ENCODE measurements around the gene FAM168B.

Gene FAM168B

DNA sequence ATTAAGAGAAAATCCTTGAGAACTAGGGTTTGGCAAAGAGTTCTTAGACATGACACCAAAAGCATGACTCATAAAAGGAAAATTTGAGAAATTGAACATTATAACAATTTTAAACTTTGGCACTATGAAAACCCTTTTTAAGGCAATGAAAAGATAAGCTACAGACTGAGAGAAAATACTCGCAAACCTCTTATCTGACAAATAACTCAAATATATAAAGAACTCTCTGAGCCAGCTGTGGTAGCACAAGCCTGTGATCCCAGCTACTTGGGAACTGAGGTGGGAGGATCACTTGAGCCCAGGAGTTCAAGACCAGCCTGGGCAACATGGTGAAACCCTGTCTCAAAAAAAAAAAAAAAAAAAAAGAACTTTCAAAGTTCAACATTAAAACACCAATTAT lies 70.5 kb downstream of the FAM168B start:
- peak; percentile 55 for DNase-seq (ENCODE audit: low read depth)

DNA sequence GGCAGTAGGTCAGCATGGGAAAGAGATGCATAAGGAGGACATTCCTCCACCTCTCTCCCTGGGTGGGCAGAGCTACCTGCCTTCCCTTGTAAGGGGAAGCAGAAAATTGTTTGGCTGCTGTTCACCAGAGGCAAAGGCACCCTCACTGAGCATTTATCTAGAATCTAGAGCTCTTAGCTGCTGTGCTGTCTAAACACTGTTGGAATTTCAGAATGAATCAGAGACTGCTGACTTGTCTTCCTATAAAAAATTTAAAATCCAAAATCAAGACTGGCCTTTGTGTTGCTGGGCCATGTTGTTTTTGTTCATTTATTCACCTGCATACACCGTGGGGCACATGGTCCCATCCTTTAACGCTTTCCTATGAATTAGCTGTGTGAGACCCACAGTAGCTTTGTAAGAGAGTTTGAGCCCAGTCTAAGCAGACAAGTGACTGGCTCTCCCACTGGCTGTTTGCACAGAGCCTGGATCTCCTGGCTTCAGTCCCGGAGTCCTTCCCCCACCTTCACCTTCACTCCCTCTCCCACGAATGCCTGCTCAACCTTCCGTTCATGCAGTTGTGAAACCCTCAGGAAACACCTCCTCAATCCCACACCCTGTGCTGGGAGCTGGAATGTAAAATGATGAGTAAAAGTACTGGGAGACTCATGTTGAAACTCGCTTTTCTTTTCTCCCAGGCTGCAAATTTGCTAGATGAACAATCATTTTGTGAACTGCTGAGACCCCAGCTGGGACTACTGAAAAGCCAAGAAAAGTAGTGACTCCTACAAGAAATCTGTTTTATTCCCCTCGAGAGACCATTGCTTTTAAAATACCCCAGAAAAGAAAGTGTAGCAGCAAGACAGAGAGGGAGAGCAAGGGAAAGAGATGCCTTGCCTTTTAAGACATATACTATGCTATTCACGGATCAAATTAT lies 76.2 kb downstream of the FAM168B start:
- peak; percentile 71 for DNase-seq (ENCODE audit: low read depth)

DNA sequence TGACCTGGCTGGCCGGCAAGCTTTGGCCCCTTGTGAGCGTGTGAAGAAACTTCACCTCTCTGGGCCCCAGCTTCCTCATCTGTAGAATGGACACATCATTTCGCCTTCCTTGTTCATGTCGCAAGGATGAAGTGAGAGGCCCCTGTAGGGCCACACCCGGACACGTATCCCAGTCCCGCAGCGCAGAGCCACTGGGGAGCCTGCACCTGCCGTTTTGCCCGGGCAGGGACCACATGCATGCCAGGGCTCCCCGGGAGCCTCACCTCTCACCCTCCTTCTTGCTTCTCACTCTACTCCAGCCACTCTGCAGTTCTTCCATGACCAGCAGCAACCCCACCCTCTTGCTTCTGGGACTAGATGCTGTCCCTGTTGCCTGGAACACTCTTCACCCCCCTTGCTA lies 77.5 kb downstream of the FAM168B start:
- DNase-seq (ENCODE audit: low read depth): no peak

DNA sequence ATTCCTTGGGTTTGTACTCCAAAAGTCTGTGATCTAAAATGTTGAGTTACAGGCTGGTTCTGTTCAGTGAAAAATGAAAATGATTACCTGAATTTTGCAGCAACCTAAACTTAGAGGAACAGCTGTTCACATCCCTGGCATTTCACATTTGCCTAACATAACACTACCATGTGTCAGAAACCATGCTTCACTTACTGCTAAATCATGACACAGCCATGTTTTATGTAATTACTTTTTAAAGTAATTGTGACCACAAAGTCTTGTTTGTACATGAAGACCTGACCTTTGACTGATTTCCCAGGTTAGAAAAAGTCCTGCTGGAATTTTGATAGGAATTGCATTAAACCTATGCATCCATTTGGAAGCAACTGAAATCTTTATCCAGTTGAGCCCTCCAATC lies 79.1 kb downstream of the FAM168B start:
- DNase-seq (ENCODE audit: low read depth): no peak

DNA sequence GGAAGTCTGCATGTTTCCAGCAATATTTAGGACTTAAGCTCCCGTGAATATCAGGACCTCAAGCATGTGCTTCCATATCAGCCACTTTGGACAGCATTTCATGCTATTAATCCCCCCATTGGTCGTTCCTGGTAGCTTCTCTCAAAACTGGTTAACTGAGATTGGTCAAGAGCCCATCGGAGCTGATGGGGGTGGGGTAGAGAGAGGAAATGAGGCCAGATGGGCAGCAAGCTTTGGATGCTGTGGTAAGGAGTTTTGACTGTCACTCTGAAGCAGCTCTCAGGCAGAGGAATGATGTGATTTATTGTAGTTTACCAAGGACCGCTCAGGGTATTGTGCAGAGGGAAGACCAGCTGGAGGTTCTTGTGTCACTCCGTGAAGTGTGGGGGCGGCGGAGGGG lies 81.8 kb downstream of the FAM168B start:
- no peak for DNase-seq (ENCODE audit: low read depth)

DNA sequence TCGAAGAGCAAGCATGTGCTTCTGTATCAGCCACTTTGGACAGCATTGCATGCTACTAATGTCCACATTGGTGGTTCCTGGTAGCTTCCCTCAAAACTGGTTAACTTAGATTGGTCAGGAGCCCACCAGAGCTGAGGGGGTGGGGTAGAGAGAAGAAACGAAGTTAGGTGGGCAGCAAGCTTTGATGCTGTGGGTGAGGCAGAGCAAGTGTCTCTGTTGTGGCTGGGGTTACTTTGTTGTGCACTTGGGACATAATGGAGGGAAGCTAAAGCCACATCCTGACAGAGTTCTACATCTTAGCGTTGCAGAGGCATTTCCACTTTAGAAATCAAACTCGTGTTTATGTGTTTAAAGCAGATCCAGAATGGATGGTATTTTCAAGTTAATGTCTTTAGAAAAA lies 82.7 kb downstream of the FAM168B start:
- no peak for DNase-seq (ENCODE audit: low read depth)

DNA sequence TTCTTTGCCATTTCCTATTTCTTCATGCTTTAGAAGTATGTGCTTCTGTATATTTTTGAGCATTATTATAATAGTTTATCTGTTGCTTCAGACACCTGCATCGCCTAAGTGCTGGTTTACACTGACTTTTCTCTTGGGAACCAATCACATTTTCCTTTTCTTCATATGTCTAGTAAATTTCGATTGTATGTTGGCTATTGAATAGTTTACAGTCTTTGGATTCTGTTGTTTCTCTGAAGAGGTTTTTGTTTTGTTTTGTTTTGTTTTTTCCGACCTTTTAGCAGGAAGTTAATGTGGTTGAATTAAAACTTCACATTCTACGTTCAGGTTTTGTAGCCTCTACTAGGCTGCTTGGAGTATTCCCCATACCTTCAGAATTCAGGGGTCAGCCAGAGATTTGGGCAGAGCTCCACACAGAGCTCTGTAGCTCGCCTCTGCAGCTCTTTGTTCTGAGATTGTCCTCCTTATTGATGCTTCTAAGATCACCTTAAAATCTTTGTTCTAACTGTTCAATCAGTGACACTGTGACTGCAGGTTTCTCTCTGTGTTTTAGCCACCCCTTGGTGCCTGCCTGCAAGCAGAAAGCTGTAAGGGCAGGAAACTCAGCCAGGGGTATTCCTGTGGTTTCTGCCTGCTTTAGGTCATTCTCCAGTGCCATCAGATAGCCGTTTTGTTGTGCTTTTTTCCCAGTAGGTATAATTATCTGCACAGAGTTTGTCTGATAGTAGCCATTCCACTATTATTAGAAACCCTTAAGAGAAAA lies 83.4 kb downstream of the FAM168B start:
- no peak for DNase-seq (ENCODE audit: low read depth)

DNA sequence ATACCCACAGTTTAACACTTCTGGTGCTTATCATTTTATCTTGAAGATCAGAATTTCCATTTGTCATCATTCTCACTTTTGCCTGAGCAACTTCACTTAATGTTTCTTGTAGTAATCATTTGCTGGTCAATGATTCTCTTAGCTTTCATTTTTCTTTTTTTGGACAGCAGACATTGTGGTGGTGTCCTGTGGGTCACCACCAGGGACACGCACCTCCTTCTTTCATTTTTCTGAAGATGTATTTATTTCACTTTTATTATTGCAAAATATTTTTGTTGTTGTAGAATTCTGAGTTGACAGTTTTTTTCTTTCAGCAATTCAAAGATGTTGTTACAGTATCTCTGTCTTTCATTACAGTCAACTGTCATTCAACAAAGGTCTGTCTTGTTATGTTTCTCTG lies 84.3 kb downstream of the FAM168B start:
- DNase-seq (ENCODE audit: low read depth): no peak

DNA sequence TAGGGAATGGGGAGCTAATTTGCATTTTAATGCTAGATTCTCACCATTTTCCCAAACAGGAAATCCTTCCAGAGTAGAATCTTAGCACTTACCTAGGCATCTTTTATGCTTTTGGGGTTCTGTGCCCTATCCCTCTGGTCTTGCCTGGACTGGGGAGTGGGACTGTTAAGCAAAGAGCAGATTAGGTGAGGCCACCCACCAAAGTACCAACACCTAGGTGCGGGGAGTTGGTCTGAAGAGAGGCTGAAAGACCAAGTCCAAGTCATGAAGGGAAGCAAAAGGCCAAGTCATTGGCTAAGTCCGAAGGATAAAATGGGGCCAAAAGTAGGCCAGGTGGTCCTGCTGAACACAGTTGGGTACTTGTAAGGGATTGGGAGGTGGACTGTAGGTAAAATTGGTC lies 86.7 kb downstream of the FAM168B start:
- DNase-seq (ENCODE audit: low read depth): no peak

DNA sequence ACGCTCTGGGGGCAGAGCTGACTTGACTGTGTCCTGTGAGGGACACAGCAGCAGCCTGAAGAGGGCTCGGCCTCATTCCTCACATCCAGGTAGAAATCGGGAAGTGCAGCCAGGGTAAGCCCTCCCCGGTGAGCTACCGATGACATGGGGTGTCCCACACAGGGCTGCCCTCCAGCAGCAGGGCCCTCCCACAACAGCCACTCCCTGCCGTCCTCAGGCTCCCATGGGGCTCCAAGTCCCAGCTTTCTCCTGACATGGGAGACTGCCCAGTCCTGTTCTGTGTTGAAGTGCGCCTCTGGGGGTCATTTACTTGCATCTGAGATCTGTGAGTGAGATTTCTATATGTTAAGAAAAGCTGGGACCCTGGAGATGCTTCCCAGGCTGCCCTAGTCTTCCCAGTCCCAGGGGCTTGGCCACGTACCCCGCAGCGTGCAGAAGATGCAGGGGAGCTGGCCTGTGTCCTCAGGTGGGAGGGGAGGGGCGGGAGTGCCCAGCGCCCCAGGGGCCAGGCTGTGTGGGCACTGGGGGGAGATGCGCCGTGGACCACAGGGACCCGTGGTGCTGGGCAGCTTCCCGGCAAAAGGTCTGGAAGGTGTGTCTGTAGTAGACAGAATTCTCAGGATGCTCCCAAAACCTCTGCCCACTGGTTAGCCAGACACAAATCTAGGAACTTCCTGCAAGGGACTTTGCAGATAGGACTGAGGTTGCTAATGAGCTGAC lies 87.9 kb downstream of the FAM168B start:
- DNase-seq (ENCODE audit: low read depth): no peak

DNA sequence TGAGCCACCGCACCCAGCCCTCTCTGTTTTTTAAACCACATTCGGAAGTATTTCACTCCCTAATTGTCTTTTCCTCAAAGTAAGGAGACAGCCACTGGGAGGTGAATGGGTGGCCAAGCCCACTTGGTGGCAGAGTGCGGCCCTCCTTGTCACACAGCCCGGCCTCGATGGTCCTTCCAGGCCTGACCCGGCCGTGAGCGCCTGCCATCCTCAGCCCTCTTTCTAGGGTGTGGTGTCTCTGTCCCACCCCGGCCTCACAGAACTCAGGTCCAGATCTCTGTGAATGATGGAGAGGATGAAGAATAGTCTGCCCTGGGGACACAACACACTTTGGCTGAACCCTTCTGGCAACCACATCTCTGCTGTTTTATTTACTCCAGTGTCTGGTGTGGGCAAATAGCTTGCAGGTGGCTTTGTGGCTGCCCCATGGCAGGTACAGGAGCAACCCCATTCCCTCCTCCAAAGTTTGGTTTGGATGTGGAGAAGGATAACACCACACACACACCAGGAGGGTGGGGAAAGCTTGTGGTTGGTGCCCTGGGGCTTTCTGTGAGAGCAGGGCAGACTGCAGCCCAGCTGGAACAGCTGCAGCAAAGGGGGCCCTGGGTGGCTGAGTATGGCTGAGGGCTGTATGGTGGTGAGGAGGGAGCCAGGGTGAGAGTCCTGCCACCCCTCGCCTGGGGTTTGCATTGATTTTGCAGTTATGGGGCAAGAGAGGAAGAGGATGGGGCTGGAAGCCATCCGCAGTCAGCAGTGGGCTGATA lies 88.6 kb downstream of the FAM168B start:
- DNase-seq (ENCODE audit: low read depth): no peak

DNA sequence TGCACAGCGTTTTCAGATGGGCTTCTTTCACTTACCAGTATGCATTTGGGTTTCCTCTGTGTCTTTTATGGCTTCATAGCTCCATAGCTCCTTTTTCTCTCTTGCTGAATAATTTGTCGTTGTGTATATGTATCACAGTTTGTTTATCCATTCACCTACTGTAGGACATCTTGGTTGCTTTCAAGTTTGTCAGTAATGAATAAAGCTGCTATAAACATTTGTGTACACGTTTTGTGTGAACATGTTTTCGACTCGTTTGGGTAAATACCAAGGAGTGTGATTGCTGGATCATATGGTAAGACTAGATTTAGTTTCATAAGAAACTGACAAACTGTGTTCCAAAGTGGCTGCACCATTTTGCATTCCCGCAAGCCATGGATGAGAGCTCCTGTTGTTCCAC lies 94.7 kb downstream of the FAM168B start:
- no peak for DNase-seq (ENCODE audit: low read depth)
